NCI-H1105 (cell line): ENCODE data around the gene OSER1.
A peak's percentile ranks its signal among the peaks of the same experiment; 100 is the strongest.

Experiments
- DNase-seq: peaks from one replicate; lab custom pipeline; 2025; lab: John Stamatoyannopoulos, UW

Gene OSER1

DNA sequence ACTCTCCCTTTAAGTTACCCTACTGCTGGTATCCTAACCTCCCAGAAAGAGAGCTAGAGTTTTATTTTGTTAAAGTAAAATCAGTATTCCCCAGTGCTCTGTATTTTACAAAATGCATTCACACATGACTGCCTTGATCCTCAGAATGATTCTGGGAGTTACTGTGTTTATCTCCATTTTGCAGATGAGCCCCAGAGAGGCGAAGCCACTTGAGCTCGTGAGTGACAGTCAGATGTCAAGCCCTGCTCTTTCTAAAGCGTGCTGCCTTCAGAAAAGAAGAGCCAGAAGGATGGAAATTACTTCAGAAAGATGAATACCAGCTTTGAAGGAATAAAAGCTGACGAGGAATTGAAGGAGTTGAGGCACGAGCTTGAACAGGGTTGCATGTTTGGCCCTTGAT, 14.1 kb upstream of the OSER1 start:
- DNase-seq: no peak

- DNase-seq: no peak
Observed at GRCh38 chr20:44223721-44224120, 13.2 kb upstream of the OSER1 start.

- DNase-seq: no peak
Observed at GRCh38 chr20:44222633-44223368, 12.2 kb upstream of the OSER1 start.

- DNase-seq: no peak
Observed at GRCh38 chr20:44222027-44222426, 11.5 kb upstream of the OSER1 start.

DNA sequence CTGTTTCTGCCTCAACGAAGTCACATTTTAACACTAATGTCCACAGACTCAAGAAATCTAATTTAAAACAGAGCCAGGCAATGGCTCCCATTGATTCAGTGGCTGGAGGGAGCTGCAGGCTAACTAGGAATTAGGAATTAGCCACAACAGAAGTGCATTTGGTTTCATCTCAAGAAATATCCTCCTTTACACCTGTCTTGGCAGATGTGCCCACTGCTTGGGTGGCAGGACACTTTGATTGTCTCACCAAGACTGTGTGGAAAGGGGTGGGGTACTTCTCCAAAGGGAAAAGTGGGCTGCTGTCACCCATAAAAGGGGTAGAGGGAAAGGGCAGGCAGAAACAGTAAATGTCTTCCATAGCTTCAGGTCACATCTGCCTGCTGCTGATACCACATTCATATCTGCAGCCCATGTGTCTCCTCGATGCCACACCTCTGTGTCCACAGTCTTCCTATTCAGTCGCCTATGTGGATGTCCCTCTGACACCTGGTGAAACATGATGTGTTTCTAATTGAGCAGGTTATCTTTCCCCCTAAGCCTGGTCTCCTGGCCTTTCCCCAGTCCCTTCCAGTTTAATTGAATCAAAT, 10.9 kb upstream of the OSER1 start:
- DNase-seq: no peak

GRCh38 chr20:44219791-44220190, 9.2 kb upstream of the OSER1 start:
- DNase-seq: no peak

DNA sequence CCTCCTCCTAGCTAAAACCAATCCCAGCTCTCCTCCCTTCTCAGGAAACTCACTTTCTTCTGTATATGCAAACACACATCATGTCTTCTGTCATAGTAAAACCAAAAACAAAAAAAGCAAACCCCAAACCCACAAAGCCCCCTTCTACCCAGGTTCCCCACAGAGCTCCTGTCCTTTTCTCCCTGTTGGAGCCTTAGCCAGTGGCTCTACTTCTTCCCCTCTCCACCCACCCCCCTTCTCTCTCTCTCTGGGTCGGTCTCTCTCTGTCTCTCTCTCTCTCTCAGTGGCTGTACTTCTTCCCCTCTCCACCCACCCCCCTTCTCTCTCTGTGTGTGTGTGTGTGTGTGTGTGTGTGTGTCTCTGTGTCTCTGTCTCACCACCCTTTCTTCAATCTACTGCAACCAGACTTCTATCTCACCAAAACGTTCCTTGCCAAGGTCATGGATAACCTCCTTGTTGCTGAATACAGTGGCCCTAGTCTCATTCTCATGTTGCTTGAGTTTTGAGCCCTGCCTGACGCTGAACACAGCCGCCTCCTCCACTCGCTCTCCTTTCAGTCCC, 8.7 kb upstream of the OSER1 start:
- DNase-seq: no peak

- DNase-seq: no peak
Observed at GRCh38 chr20:44218446-44218845, 7.9 kb upstream of the OSER1 start.

DNA sequence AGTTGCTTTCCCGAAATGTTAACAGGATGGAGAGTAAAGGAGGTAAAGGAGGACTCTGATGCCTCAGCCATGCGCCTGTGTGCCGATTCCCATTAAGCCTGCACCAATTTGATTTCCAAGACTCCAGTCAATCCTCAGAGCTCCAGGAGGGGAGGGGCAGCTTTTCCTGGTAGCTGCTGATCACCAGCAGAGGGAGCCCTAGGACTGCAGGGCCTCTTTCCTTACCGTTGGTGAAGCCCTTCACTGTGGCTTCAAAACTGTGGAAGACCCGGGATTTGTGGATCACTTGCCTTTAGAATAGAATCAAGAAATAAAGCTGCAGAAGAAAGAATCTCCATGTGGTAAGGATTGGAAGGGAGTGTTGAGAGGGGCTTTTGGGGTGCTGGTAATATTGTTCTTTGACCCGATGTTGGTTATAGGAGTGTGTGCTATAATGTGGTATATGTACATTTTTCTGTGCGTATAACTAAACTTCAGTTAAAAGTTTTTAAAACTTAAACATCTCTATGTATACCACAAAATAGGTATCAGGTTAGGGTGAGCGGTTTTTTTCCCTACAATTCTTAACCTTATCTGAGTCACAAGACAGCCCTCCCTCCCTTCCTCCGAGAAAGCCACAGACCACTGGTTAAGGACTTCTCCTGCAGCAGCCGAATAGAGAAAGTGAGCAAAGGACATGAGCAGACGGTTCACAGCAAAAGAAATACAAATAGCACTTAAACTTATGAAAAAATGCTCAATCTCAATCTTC, 6.9 kb upstream of the OSER1 start:
- peak; percentile 72 for DNase-seq

- peak; percentile 51 for DNase-seq
Observed at GRCh38 chr20:44215125-44215524, 4.6 kb upstream of the OSER1 start.

DNA sequence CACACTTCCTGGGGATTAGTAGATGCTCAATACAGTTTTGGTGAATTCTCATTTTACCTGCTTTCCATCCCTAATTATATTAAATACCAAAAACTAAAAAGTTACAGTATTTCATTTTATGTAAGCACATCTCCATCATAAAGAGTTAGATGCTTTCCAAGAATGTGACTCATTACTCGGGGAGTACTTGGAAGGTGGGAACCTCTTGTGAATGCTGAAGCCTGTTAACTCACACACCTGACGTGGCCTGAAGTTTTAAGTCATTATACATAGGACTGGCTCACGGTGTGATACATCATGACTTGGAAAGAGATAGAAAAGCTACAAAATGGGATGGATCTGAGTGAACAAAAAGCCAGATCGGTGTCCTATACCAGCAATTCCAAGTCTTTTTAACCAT, 2.2 kb upstream of the OSER1 start:
- DNase-seq: no peak

- DNase-seq: peak; percentile 20
Observed at GRCh38 chr20:44211177-44212039, 837 bp upstream of the OSER1 start.

DNA sequence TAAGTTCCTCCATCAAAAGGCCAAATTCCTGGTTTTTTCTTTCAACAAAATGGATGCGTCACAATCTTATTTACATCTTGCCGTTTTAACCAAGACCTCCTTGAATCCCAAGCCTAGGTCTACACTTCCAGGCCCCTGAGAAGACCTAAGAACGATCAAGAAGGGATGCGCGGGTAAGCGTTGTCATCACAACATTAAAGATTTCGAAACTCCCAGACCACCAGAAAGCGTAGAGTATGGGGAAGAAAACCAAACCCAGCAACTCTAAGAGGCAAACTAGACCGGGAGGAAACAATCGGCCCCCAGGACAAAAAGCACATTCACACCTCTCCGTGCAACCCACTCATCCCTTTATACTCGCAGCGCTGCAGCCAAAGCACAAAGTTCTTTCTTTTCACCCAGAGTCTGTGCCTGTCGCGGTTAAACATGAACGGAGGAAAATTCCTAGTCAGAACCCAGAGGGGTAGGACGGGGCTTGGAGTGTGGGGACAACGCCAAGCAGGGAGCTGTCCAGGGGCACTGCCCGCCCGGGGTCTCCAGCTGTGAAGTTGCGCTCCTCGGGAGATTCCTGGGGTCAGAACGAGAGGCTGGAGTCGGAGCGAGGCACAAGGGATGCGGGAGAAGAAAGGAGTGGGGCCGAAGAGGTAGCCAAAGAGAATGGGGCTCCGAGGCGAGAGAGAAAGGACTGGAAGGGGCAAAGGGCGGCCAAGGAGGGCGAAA, 725 bp downstream of the OSER1 start:
- DNase-seq: no peak

DNA sequence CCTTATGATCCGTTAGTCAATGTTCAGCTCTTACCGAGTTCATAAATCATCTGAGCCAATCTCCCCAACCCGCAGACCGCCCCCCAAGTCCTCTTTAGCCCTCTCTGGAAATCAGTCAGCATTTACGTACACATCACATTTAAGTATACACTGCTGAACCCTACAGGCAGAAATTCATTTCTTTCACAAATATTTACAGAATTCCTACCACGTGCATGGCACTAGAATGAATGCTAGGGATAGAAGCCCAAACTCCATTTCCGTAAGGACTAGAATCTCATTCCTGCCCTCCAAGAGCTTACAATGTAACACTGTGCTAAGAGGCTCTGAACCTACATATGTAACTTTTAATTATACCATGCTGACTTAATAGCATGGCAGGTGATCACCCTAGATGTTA, 1.8 kb downstream of the OSER1 start:
- DNase-seq: no peak

GRCh38 chr20:44208165-44208564, 2.4 kb downstream of the OSER1 start:
- no peak for DNase-seq

DNA sequence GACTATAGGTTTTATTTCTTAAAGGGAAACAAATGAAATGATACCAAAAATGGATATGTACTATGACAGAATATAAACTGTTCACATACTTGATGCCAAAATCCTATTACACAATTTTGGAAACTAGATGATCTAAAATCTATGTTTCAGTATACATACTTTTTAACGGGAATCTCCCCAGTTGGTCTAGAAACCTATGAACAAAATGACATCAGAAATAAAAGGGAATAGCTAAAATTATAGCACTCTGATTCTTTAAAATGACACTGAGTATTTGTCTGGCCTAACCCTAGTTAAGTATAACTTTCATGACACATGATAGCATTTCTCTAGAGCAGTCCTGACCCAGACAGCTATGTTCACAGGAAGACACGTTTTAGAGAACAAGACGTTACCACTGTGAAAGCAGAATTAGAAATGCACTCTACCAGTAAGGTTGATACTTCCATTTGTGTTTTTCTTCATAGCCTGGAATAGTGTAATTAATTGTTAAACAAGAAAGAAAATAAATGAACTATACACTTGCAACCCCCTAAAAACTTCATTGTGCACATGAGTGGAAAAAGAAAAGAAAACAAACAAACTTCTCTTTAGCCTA, 3.3 kb downstream of the OSER1 start:
- DNase-seq: no peak

GRCh38 chr20:44206132-44206531, 4.4 kb downstream of the OSER1 start:
- DNase-seq: no peak

GRCh38 chr20:44204832-44205215, 5.7 kb downstream of the OSER1 start:
- no peak for DNase-seq

DNA sequence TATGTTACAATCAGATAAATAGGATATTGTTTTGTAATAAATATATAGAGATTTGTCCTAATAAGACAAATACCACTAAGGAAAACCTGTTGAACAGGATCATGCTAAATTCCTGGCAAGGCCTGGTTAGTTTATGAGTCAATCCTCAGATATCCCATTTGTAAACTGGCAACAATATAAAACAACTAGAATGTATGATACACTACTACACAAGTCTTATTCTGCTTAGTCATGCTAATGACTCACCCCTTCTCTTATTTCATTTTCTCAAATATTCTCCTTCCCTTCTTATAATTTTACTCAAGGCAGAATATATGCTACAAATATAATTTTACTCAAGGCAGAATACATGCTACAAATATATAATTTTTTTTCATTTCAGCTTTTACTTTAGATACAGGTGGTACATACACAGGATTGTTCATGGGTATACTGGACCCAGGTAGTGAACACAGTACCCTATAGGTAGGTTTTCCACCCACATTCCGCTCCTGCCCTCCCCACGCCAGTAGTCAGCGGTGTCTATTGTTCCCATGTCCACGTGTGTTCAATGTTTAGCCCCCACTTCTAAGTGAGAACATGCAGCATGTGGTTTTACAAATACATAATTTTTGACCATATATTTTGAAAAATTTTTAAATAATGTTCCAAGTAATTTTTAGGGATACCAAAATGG, 6.3 kb downstream of the OSER1 start:
- no peak for DNase-seq

- no peak for DNase-seq
Observed at GRCh38 chr20:44203161-44203560, 7.4 kb downstream of the OSER1 start.
